Measurements from ENCODE around the gene PCBP3.

DNA sequence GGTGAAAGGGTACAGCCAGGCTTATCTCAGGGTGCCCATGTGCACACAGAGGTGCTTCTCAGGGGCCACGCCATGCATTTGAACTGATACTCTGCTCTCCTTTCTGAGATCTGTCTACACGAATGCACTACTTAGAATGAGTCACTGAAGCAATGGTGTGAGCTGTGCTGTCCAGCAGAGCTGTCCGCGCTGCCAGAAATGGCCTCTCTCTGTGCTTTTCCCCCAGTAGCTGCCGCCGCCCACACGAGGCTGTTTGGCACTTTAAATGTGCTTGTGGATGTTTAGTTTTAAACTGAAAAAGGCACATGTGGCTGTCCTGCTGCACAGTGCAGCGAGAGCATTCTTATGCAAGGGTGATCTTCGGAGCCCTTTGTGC lies 250.9 kb downstream of the PCBP3 start:
- TF ChIP-seq, protein P1, sequence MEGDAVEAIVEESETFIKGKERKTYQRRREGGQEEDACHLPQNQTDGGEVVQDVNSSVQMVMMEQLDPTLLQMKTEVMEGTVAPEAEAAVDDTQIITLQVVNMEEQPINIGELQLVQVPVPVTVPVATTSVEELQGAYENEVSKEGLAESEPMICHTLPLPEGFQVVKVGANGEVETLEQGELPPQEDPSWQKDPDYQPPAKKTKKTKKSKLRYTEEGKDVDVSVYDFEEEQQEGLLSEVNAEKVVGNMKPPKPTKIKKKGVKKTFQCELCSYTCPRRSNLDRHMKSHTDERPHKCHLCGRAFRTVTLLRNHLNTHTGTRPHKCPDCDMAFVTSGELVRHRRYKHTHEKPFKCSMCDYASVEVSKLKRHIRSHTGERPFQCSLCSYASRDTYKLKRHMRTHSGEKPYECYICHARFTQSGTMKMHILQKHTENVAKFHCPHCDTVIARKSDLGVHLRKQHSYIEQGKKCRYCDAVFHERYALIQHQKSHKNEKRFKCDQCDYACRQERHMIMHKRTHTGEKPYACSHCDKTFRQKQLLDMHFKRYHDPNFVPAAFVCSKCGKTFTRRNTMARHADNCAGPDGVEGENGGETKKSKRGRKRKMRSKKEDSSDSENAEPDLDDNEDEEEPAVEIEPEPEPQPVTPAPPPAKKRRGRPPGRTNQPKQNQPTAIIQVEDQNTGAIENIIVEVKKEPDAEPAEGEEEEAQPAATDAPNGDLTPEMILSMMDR (IDR thresholded peaks at IDR 0.05 in 4 of 5, conservative IDR thresholded peaks at IDR 0.05 in 1 of 5) = no peak
- no peak for TF ChIP-seq POLR2A (IDR thresholded peaks at IDR 0.05)

Data from gastrocnemius medialis (tissue), 4 donors.